Neural progenitor cell (in vitro differentiated cells): ENCODE data around the gene FAM3B. TPM values are rescaled to one million over a fixed set of nuclear protein-coding genes. Genes with fewer than 3 reads are reported as not detected.

ENCODE experiments used
- DNase-seq: peaks from one replicate; pipeline ENCODE4 v3.0.0-alpha.2; 2016; ENCODE audit warnings: low spot score
- H2AFZ ChIP-seq: fragments of 200-600 bp; sonication (generic); replicated peaks from 2 replicates; pipeline ENCODE4 v1.6.1; 2016; ENCODE audit warnings: antibody characterized with exemption
- H3F3A ChIP-seq: fragments of 200-600 bp; sonication (generic); 2 replicates; pipeline ENCODE4 v1.6.1; 2016; ENCODE audit warnings: antibody characterized with exemption, low read depth
- H3K27ac ChIP-seq: fragments of 200-600 bp; sonication (generic); 2 replicates; pipeline ENCODE4 v1.5.1; 2016; ENCODE audit warnings: mild to moderate bottlenecking
- H3K27me3 ChIP-seq: fragments of 200-600 bp; sonication (generic); 2 replicates; pipeline ENCODE4 v1.6.1; 2016; ENCODE audit warnings: mild to moderate bottlenecking, moderate library complexity
- H3K36me3 ChIP-seq: fragments of 200-600 bp; sonication (generic); 2 replicates; pipeline ENCODE4 v1.5.1; 2016
- H3K4me1 ChIP-seq: fragments of 200-600 bp; sonication (generic); 2 replicates; pipeline ENCODE4 v1.6.1; 2016; ENCODE audit warnings: mixed run types
- H3K4me2 ChIP-seq: fragments of 200-600 bp; sonication (generic); 2 replicates; pipeline ENCODE4 v1.6.1; 2016
- H3K4me3 ChIP-seq: fragments of 200-600 bp; sonication (generic); 2 replicates; pipeline ENCODE4 v1.5.1; 2016
- H3K79me2 ChIP-seq: fragments of 200-600 bp; sonication (generic); 2 replicates; pipeline ENCODE4 v1.6.1; 2016; ENCODE audit warnings: low read depth
- H3K9ac ChIP-seq: fragments of 200-600 bp; sonication (generic); 2 replicates; pipeline ENCODE4 v1.6.1; 2016
- H3K9me3 ChIP-seq: fragments of 200-600 bp; sonication (generic); 2 replicates; pipeline ENCODE4 v1.5.1; 2016; ENCODE audit warnings: low read depth
- H4K20me1 ChIP-seq: fragments of 200-600 bp; sonication (generic); 2 replicates; pipeline ENCODE4 v1.6.1; 2016; ENCODE audit warnings: low read depth
- H3K27ac Mint-ChIP-seq: 3 replicates; pipeline ENCODE4 v1.8.0; 2021; ENCODE audit warnings: mixed read lengths
- H3K27me3 Mint-ChIP-seq: 2 replicates; pipeline ENCODE4 v1.8.0; 2022; ENCODE audit warnings: low read depth, mild to moderate bottlenecking, inconsistent platforms, moderate library complexity, mixed read lengths; ENCODE audit not compliant: insufficient read depth
- H3K36me3 Mint-ChIP-seq: 3 replicates; pipeline ENCODE4 v1.8.0; 2021; ENCODE audit warnings: mixed read lengths
- H3K4me1 Mint-ChIP-seq: 3 replicates; pipeline ENCODE4 v1.8.0; 2021; ENCODE audit warnings: mixed read lengths
- H3K4me3 Mint-ChIP-seq: 3 replicates; pipeline ENCODE4 v1.8.0; 2021; ENCODE audit warnings: mild to moderate bottlenecking, moderate library complexity, mixed read lengths
- H3K9me3 Mint-ChIP-seq: 3 replicates; pipeline ENCODE4 v1.8.0; 2020; ENCODE audit warnings: mixed read lengths
- CTCF ChIP-seq: fragments of 200-600 bp; sonication (generic); IDR thresholded peaks from 2 replicates; pipeline ENCODE4 v1.5.1; 2017; ENCODE audit warnings: antibody characterized with exemption, mild to moderate bottlenecking
- EZH2 ChIP-seq: fragments of 200-600 bp; sonication (generic); IDR thresholded peaks from 2 replicates; pipeline ENCODE4 v1.6.1; 2017; ENCODE audit warnings: antibody characterized with exemption, mild to moderate bottlenecking, moderate library complexity
- EZH2phosphoT487 ChIP-seq: fragments of 200-600 bp; sonication (generic); IDR thresholded peaks from 2 replicates; pipeline ENCODE4 v1.6.1; 2017; ENCODE audit warnings: antibody characterized with exemption
- total RNA-seq: library from RNA; depleted of rRNA; stranded (reverse); fragments of >200 nt; gene quantifications from 2 replicates; pipeline ENCODE4 v1.2.3, GENCODE V29; 2015; ENCODE audit warnings: low replicate concordance

Gene FAM3B
- total RNA-seq, 1 donor from 2014 or later = not detected

DNA sequence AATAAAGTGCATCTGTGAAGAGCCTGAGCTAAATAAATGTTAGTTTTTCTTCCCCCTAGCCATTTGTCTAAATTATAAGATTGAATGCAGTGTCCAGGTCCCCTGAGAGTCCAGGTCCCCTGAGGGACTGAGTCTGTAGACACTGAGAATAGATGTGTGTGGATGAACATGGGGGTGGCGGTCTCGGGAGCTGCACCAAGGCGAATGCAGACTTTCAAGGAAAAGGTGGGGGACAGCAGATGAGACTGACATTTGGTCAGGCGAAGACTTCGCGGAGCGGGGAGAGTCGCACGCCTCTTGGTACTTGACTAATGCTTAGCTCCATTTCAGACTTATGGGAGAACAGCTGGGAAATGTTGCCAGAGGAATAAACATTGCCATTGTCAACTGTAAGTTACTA is 27.5 kb downstream of the FAM3B start:
- Histone ChIP-seq H3K4me2 (no peak overlapping the region), H3K9ac (no peak overlapping the region), H3K79me2 (no peaks in the 10 kb centered on the region), H4K20me1 (no peaks in the 10 kb centered on the region), H3K4me3 (no peak overlapping the region), H3K9me3 (no peaks in the 10 kb centered on the region), H3K36me3 (no peaks in the 10 kb centered on the region), H2AFZ (no peak overlapping the region), H3K4me1 (no peaks in the 10 kb centered on the region), H3F3A (no peaks in the 10 kb centered on the region), H3K27ac (no peak overlapping the region), H3K27me3 (no peaks in the 10 kb centered on the region)
- DNase-seq = no peak
- Mint-ChIP-seq H3K4me1 (no peaks in the 10 kb centered on the region), H3K36me3 (no peaks in the 10 kb centered on the region), H3K4me3 (no peak overlapping the region), H3K27me3 (no peaks in the 10 kb centered on the region), H3K27ac (no peak overlapping the region), H3K9me3 (peaks cover 10% of the 10 kb centered on the region)
- TF ChIP-seq EZH2 (no peak), EZH2phosphoT487 (no peak), CTCF (no peak)

- no peak overlapping the region for H3K27ac Mint-ChIP-seq
- no peak overlapping the region for H3K4me2 ChIP-seq
These were observed 28.8 kb downstream of the FAM3B start for GRCh38 chr21:41345356-41345755.

DNA sequence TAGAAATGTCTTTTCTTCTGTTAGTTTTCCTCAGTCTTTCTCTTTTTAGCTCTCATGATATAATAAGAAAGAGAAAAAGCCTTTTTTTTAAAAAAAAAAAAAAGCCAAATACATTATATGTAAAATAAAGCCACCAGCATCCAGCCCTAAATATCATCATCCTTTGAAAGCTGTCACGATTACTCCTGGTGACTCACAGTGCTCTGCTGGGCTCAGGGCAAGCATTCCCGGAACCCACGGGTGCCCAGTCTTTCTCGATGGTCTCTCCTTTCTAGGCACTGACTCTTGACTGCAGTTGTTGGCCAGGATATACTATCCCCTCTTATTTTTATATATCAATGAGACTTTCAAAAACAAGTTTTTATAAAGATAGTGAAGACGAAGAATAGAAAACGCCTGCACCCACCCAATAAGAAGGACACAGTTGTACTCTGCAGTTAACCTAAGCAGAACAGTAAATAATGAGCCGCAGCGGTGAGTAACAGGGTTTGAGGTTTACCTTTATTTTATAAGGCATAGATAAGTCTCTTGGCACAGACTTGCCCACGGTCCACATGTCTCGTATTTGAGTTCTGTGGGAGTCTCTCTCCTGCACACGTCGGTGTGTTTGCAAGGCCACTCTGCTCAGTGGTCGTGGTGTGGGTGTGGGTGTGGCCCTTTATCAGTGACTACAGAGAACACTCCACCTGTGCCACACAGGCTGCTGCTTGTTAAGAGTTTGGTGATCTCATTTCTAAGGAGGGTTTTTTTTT is 29.5 kb downstream of the FAM3B start:
- Mint-ChIP-seq H3K27ac (no peak overlapping the region), H3K4me3 (no peak overlapping the region), H3K27me3 (peaks cover 2% of the 10 kb centered on the region), H3K9me3 (peaks cover 10% of the 10 kb centered on the region), H3K36me3 (no peaks in the 10 kb centered on the region), H3K4me1 (no peaks in the 10 kb centered on the region)
- H3F3A ChIP-seq = no peaks in the 10 kb centered on the region
- no peak for DNase-seq
- H3K4me3 ChIP-seq = no peak overlapping the region
- no peaks in the 10 kb centered on the region for H3K36me3 ChIP-seq
- no peak overlapping the region for H3K4me2 ChIP-seq
- TF ChIP-seq EZH2phosphoT487 (no peak), CTCF (no peak), EZH2 (no peak)
- H3K79me2 ChIP-seq = no peaks in the 10 kb centered on the region
- H3K9ac ChIP-seq = no peak overlapping the region
- H3K27me3 ChIP-seq = no peaks in the 10 kb centered on the region
- no peak overlapping the region for H3K27ac ChIP-seq
- H3K4me1 ChIP-seq = no peaks in the 10 kb centered on the region
- H3K9me3 ChIP-seq = no peaks in the 10 kb centered on the region
- H2AFZ ChIP-seq = no peak overlapping the region
- no peaks in the 10 kb centered on the region for H4K20me1 ChIP-seq

More at GRCh38 chr21:41345356-41345755, 28.8 kb downstream of the FAM3B start:
- Histone ChIP-seq H3K9me3 (no peaks in the 10 kb centered on the region), H3K9ac (no peak overlapping the region), H3K27ac (no peak overlapping the region), H3K4me1 (no peaks in the 10 kb centered on the region), H3K27me3 (no peaks in the 10 kb centered on the region), H2AFZ (no peak overlapping the region), H3K79me2 (no peaks in the 10 kb centered on the region), H3K4me3 (no peak overlapping the region), H3F3A (no peaks in the 10 kb centered on the region), H4K20me1 (no peaks in the 10 kb centered on the region), H3K36me3 (no peaks in the 10 kb centered on the region)
- Mint-ChIP-seq H3K4me3 (no peak overlapping the region), H3K36me3 (no peaks in the 10 kb centered on the region), H3K27me3 (peaks cover 2% of the 10 kb centered on the region), H3K4me1 (no peaks in the 10 kb centered on the region), H3K9me3 (peaks cover 10% of the 10 kb centered on the region)
- no peak for DNase-seq
- TF ChIP-seq CTCF (no peak), EZH2 (no peak), EZH2phosphoT487 (no peak)
